Measurements from ENCODE around the gene KIRREL3.

KIRREL3 gene

DNA sequence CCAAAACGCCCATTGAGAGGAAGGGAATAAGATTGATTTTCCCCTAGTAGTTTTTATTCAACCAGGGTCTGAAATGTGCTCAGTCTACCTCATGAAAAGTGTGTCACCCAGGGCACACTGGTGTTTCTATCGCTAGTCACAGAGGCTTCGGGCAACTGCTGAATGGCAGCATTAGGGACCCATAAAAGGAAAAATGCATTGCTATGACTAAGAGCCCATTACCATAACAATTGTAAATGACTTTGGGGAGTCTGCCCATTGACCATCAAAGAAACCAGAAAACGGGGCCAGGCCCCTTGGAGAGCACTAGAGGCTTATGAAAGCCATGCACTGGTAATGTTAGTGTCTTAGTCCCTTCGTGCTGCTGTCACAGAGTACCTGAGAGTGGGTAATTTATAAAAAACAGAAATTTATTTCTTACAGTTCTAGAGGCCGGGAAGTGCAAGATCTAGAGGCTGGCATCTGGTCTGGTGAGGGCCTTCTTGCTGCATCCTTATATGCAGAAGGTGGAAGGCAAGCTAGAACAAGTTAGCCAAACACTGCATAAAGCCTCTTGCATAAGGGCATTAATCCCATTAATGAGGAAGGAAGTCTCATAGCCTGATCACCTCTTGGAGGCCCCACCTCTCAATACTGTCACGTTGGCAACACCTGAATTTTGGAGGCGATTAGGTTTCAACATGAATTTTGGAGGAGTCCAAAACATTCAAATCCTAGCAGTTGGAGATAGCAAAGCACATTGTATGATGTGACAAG lies 338.4 kb downstream of the KIRREL3 start:
- no peak for DNase-seq (ENCODE audit: low spot score)

DNA sequence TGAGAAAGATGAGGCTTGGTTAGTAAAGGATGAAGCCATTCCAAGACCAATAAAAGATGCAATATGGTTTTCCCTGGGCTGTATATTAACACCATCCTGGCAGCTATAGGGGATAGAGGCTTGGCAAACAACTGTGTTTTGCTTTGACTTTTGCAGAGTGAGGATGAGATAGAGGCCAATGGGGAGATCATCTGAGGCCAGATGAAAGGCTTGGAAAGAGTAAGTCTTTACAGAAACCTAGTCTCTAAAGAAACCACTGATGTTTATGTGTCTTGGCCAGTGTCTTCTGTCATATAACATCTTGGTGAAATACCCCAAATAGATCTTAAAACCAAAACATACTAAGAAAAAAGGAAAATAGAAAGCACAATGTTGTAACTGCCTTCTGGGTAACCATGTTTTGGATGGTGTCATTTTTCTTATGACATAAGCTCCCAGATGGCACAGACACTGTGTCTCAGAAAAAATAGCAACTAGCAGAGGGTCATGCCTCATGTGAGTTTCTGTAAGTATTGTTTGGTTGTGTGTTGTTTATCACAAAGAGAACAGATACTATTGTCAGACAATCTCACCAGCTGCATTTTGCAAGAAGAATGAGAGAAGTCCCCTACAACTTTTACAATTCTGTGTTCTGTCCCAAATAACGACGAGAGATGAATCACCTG lies 339.7 kb downstream of the KIRREL3 start:
- DNase-seq (ENCODE audit: low spot score) = no peak

DNA sequence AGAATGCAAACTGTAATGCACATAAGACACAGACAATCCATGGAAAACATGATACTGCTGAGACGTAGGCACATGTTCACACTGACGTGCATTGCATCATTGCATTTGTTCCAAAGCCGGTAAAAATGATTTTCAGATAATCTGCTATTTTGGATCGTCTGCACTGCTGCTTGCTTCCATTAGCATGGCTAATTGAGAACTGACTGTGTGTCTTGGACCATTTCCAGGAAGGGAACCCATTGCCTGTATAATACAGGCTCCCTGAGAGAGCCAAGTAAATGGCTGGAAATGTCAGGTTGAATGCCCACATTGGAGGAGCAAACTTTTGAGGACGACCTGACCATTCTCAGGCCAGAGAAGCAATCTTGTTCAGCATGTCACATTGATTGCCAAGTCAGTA lies 340.2 kb downstream of the KIRREL3 start:
- no peak for DNase-seq (ENCODE audit: low spot score)

- DNase-seq (ENCODE audit: low spot score) = no peak
Measured at GRCh38 chr11:126658306-126659056, 342.1 kb downstream of the KIRREL3 start.

DNA sequence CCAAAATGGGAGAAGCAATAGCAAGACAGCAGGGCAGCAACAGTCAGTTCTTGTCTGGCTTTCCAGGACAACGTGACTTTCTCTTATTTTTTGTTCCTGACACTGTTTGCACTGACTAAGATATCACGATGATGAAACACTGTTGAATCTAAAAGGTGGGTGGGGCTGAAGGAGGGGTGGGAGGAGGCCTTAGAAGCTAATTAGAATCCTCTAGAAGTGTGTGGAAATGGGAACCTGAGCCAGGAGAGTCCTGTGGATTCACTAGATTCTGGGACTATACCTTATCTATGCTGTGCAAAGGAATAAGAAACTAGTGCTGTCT lies 344.8 kb downstream of the KIRREL3 start:
- DNase-seq (ENCODE audit: low spot score) = no peak

DNA sequence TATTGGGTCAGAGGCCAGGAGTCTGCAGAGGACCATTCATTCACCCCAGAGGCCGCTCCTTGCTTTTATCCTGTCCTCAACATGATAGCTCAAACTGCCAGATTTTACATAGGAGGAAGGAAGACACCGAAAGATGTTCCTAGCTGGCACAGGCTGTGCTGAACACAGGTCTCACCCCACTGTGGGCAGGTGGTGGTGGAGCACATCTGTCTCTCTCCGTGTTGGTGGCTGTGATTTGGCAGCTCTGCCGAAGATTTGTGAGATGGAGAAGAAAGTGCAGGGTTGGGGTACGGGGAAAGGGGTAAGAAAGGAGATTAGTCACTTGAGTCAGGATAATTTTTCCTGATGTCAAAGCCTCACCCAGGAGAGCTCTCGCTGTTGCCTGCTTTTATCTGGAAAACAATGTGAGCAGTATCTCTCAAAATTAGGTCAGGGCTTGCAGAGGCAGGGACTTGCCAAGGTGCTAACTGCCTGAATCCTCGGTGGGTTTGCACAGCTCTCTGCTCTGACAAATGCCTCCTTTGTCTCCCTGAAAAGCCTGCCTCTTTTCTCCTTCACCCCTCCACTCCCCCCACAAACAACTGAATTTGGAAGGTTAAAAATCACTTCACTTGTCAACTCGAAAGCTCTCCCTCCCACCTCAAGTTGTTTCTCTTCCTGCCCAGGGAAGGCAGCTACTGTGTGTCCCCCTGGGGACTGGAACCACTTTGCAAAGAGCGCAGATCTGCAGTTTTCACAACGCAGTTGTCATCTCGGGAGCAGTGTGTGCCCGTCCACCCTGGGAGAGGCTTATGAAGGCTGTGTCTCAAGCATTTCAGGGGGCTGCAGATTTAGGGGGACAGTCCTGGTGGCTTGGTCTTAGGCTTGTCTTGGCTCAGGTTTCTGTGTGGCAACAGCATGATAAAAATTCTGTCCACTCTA lies 345.4 kb downstream of the KIRREL3 start:
- no peak for DNase-seq (ENCODE audit: low spot score)

GRCh38 chr11:126653040-126653439 lies 347.5 kb downstream of the KIRREL3 start:
- no peak for DNase-seq (ENCODE audit: low spot score)

DNA sequence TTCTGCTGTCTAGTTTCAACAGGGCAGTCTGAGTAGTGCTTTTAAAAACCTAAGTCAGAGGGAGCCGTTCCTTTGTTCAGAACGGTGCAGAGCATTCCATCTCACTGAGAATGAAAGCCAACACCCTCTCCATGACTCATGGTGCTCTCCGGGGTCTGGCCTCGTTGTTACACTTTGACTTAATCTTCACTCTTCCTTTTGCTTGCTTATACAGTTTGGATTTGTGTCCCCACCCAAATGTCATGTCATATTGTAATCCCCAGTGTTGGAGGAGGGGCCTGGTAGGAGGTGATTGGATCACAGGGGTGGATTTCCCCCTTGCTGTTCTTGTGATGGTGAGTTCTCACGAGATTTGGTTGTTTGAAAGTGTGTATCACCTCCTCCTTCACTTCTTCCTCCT lies 352.8 kb downstream of the KIRREL3 start:
- no peak for DNase-seq (ENCODE audit: low spot score)

GRCh38 chr11:126646701-126647557 lies 353.6 kb downstream of the KIRREL3 start:
- no peak for DNase-seq (ENCODE audit: low spot score)

- no peak for DNase-seq (ENCODE audit: low spot score)
Measured at GRCh38 chr11:126645186-126645585, 355.4 kb downstream of the KIRREL3 start.

- DNase-seq (ENCODE audit: low spot score) = no peak
Measured at GRCh38 chr11:126640186-126640585, 360.4 kb downstream of the KIRREL3 start.

- DNase-seq (ENCODE audit: low spot score) = no peak
Measured at GRCh38 chr11:126639692-126640091, 360.9 kb downstream of the KIRREL3 start.

GRCh38 chr11:126638648-126639047 lies 361.9 kb downstream of the KIRREL3 start:
- no peak for DNase-seq (ENCODE audit: low spot score)

GRCh38 chr11:126637795-126638175 lies 362.8 kb downstream of the KIRREL3 start:
- no peak for DNase-seq (ENCODE audit: low spot score)

DNA sequence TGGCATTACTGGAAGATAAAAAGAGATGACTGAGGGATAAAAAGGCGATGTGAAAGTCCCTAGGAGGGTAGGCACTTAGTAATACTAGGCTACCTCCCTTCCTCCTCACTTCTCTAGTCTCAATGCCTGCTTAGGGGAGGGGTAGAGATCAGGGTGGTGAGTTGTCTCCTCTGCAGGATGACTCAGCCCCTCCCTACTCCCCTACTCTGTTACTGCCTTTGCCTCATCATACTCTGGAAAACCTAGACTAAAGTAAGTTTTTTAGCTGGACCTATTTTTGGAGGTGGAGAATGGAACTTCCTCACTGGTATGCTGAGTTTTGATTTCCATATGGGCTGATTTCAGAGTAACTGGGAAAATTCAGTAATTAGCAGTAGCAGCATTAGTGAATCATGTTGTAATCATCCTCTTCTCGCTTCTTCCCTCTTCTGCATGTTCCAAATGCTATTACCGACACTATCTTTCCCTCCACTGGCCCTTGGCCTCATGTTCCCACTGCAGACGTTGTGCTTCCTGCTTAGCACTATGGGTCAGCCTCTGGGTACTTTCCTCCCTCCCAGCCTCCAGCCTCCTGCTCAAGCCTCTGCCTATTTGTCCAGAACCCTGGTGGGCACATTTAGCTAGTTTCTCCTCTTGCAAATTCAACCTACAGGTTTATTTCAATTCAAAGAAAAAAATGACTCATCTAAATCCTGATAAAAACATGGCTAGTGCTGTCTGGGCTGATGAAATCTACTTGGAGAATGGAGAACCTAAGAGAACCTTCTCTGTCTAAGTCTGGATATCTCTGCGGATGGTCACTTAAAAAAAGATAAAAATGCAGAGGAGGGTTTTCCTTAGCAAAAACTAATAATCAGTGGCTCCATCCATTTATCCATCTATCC lies 363.4 kb downstream of the KIRREL3 start:
- DNase-seq (ENCODE audit: low spot score) = no peak

- DNase-seq (ENCODE audit: low spot score) = no peak
Measured at GRCh38 chr11:126635511-126635910, 365.1 kb downstream of the KIRREL3 start.

DNA sequence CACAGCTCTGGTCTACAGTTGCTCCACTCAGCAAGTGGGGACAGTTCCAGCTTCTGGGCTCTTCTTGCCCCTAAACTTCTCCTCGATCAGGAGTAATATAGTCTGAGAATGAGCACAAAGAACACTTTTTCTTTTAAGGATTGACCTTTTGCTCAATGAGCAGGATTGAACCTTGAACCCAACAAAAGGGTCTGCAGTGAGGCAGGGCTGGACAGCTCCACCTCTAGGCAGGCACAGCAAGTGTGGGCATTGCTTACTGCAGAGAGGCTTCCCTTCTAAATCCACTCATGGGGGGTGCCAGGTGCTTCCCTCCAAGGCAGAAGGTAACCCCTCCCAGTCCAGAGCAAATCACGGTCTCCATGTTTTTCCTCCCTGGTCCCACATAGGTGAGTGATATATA lies 365.6 kb downstream of the KIRREL3 start:
- no peak for DNase-seq (ENCODE audit: low spot score)

DNA sequence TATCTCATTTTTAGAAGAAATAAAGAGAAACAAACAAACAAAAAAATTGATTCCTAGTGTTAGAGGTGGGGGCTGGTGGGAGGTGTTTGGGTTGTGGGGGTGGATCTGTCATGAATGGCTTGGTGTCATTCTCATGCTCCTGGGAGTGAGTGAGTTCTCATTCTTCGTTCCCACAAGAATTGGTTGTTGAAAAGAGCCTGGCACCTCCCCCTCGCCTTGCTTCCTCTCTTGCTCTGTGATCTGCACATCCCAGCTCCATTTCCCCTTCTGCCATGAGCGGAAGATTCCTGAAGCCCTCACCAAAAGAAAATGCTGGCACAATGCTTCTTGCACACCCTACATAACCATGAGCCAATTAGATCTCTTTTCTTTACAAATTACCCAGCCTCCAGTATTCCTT lies 367.2 kb downstream of the KIRREL3 start:
- DNase-seq (ENCODE audit: low spot score) = no peak

DNA sequence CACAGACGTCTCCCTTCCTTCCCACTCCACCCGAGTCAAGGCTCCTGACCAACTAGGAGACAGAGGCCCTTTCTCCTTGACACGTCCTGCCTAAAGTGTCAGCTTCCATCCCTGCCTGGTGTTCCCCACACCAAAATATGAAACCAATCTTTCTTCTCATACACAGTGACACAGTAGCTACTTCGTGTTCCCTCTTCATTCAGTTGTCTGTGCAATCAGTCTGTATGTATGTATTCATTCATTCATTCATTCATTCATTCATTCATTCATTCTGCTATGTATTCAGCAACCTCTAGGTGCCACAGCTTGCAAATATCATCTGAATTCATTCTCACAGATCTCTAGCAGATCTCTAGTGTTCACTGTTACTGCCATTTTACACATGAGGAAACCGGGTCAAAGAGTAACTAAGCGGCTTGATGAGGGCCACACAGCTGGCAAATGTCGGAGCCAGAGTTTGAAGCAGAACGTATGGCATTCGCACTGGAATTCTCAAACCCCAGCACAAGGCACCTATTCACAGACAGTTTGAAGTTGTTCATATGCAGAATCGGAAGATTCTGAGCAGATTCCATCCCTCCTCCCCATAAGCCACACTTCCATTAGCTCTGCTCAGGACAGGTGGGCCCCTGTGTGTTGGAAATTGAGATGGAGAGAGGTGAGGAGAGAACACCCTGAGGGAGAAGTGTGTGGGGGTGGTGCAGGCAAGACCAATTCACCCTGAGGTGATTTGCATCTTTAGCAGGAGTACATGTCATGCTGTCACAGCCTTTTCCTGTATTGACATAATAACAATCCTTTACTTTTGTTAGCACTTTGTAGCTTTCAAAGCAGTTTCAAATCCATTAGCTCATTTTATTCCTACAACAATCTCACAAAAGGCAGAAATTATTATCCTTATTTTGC lies 369.4 kb downstream of the KIRREL3 start:
- DNase-seq (ENCODE audit: low spot score) = no peak

Data from activated CD4-positive, alpha-beta T cell treated with anti-CD3 and anti-CD28 coated beads, Interleukin-2, Interleukin-4, amounts not matched to agents 100 ng/mL and 50 ng/mL, durations not matched to agents 16 hours and 8 hours (primary cell).